Neural progenitor cell (in vitro differentiated cells): ENCODE measurements around the gene ACY1.

Source experiments
- EZH2 ChIP-seq: fragments of 200-600 bp; sonication (generic); IDR thresholded peaks from 2 replicates; pipeline ENCODE4 v1.6.1; 2017; ENCODE audit warnings: antibody characterized with exemption, mild to moderate bottlenecking, moderate library complexity
- EZH2phosphoT487 ChIP-seq: fragments of 200-600 bp; sonication (generic); IDR thresholded peaks from 2 replicates; pipeline ENCODE4 v1.6.1; 2017; ENCODE audit warnings: antibody characterized with exemption
- TF ChIP-seq, protein P1 (sequence below): fragments of 200-600 bp; sonication (generic); IDR thresholded peaks from 2 replicates; pipeline ENCODE4 v1.5.1; 2017; ENCODE audit warnings: antibody characterized with exemption, mild to moderate bottlenecking

- TF ChIP-seq, protein P1, sequence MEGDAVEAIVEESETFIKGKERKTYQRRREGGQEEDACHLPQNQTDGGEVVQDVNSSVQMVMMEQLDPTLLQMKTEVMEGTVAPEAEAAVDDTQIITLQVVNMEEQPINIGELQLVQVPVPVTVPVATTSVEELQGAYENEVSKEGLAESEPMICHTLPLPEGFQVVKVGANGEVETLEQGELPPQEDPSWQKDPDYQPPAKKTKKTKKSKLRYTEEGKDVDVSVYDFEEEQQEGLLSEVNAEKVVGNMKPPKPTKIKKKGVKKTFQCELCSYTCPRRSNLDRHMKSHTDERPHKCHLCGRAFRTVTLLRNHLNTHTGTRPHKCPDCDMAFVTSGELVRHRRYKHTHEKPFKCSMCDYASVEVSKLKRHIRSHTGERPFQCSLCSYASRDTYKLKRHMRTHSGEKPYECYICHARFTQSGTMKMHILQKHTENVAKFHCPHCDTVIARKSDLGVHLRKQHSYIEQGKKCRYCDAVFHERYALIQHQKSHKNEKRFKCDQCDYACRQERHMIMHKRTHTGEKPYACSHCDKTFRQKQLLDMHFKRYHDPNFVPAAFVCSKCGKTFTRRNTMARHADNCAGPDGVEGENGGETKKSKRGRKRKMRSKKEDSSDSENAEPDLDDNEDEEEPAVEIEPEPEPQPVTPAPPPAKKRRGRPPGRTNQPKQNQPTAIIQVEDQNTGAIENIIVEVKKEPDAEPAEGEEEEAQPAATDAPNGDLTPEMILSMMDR, result no peak
- no peak for TF ChIP-seq EZH2phosphoT487
- no peak for TF ChIP-seq EZH2
Observed at GRCh38 chr3:52023101-52023770, 39.9 kb downstream of the ACY1 start.
